ENCODE measurements around the gene TTLL8. TPM values are rescaled to one million over a fixed set of nuclear protein-coding genes. Genes with fewer than 3 reads are reported as not detected.

The TTLL8 gene
- total RNA-seq, 2 experiments from 2014 or later, result 0.06 to 0.72 TPM

GRCh38 chr22:49995041-49995360, 63.1 kb downstream of the TTLL8 start:
- H3K4me1 ChIP-seq (ENCODE audit: insufficient read depth, low read length, poor library complexity, severe bottlenecking), result peaks cover 10% of the 10 kb centered on the region
- ChIA-PET POLR2A (no interaction called here), CTCF (ENCODE audit: unreplicated experiment) (no interaction called here)
- no peak for DNase-seq (ENCODE audit: low spot score)
- intact Hi-C loops (cut with micrococcal nuclease; ENCODE audit: unreplicated experiment), result no loop called here
- H3K9me2 ChIP-seq (ENCODE audit: insufficient read depth, low read length), result no peaks in the 10 kb centered on the region
- no peak overlapping the region for H3K4me2 ChIP-seq (ENCODE audit: low read length)
- no TSS peak for BruUV-seq (replicated peaks)
- no peaks in the 10 kb centered on the region for H3K36me3 ChIP-seq (ENCODE audit: insufficient read depth, low read length)
- no peaks in the 10 kb centered on the region for H3K79me2 ChIP-seq (ENCODE audit: insufficient read depth, low read depth, low read length)
- H3K9me3 ChIP-seq (ENCODE audit: low read length), result peaks cover 9% of the 10 kb centered on the region
- no peaks in the 10 kb centered on the region for H4K20me1 ChIP-seq (ENCODE audit: insufficient read depth, low read length)
- TF ChIP-seq CTCF (conservative IDR thresholded peaks at IDR 0.05; ENCODE audit: low read length) (no peak), EZH2phosphoT487 (IDR thresholded peaks at IDR 0.05; ENCODE audit: borderline replicate concordance, low read depth, low read length) (no peak)
- H3K4me3 ChIP-seq (ENCODE audit: low read depth, low read length, poor library complexity, severe bottlenecking), result no peak overlapping the region
- no peak overlapping the region for H2AFZ ChIP-seq (ENCODE audit: low read length)
- H3K27ac ChIP-seq (ENCODE audit: low read depth, low read length, poor library complexity, severe bottlenecking), result no peak overlapping the region

GRCh38 chr22:49994361-49995040, 63.6 kb downstream of the TTLL8 start:
- H3K4me3 ChIP-seq (ENCODE audit: low read depth, low read length, poor library complexity, severe bottlenecking), result no peak overlapping the region
- intact Hi-C loops (cut with micrococcal nuclease; ENCODE audit: unreplicated experiment), result loop anchor here (5.0 kb wide), 1 partner anchor 38 kb away; no protein-coding TSS in a partner anchor
- H3K27ac ChIP-seq (ENCODE audit: low read depth, low read length, poor library complexity, severe bottlenecking), result no peak overlapping the region
- peaks cover 10% of the 10 kb centered on the region for H3K4me1 ChIP-seq (ENCODE audit: insufficient read depth, low read length, poor library complexity, severe bottlenecking)
- peaks cover 9% of the 10 kb centered on the region for H3K9me3 ChIP-seq (ENCODE audit: low read length)
- ChIA-PET POLR2A (no interaction called here), CTCF (ENCODE audit: unreplicated experiment) (no interaction called here)
- no peaks in the 10 kb centered on the region for H4K20me1 ChIP-seq (ENCODE audit: insufficient read depth, low read length)
- H2AFZ ChIP-seq (ENCODE audit: low read length), result no peak overlapping the region
- H3K4me2 ChIP-seq (ENCODE audit: low read length), result no peak overlapping the region
- TF ChIP-seq CTCF (conservative IDR thresholded peaks at IDR 0.05; ENCODE audit: low read length) (no peak), EZH2phosphoT487 (IDR thresholded peaks at IDR 0.05; ENCODE audit: borderline replicate concordance, low read depth, low read length) (no peak)
- no peaks in the 10 kb centered on the region for H3K79me2 ChIP-seq (ENCODE audit: insufficient read depth, low read depth, low read length)
- DNase-seq (ENCODE audit: low spot score), result no peak
- H3K9me2 ChIP-seq (ENCODE audit: insufficient read depth, low read length), result no peaks in the 10 kb centered on the region
- no peaks in the 10 kb centered on the region for H3K36me3 ChIP-seq (ENCODE audit: insufficient read depth, low read length)
- BruUV-seq (replicated peaks), result no TSS peak

GRCh38 chr22:49993649-49994360, 64.3 kb downstream of the TTLL8 start:
- ChIA-PET POLR2A (no interaction called here), CTCF (ENCODE audit: unreplicated experiment) (no interaction called here)
- intact Hi-C loops (cut with micrococcal nuclease; ENCODE audit: unreplicated experiment), result loop anchor here (1.0 to 5.0 kb wide), 2 partner anchors 38 to 64 kb away; no protein-coding TSS in a partner anchor
- Histone ChIP-seq H2AFZ (ENCODE audit: low read length) (no peak overlapping the region), H3K36me3 (ENCODE audit: insufficient read depth, low read length) (no peaks in the 10 kb centered on the region), H3K9me3 (ENCODE audit: low read length) (peaks cover 9% of the 10 kb centered on the region), H3K4me1 (ENCODE audit: insufficient read depth, low read length, poor library complexity, severe bottlenecking) (peaks cover 10% of the 10 kb centered on the region), H3K4me2 (ENCODE audit: low read length) (no peak overlapping the region), H4K20me1 (ENCODE audit: insufficient read depth, low read length) (no peaks in the 10 kb centered on the region), H3K9me2 (ENCODE audit: insufficient read depth, low read length) (no peaks in the 10 kb centered on the region), H3K79me2 (ENCODE audit: insufficient read depth, low read depth, low read length) (no peaks in the 10 kb centered on the region), H3K4me3 (ENCODE audit: low read depth, low read length, poor library complexity, severe bottlenecking) (no peak overlapping the region), H3K27ac (ENCODE audit: low read depth, low read length, poor library complexity, severe bottlenecking) (no peak overlapping the region)
- no peak for DNase-seq (ENCODE audit: low spot score)
- no peak; the same call in none of the 2 replicates for TF ChIP-seq CTCF (conservative IDR thresholded peaks at IDR 0.05; ENCODE audit: low read length)
- TF ChIP-seq EZH2phosphoT487 (IDR thresholded peaks at IDR 0.05; ENCODE audit: borderline replicate concordance, low read depth, low read length), result no peak
- BruUV-seq (replicated peaks), result no TSS peak
